ENCODE measurements around the gene AVPR2.

AVPR2 gene

GRCh38 chrX:153931748-153932147 is 27.3 kb downstream of the AVPR2 start:
- Histone ChIP-seq H3K27me3 (no peaks in the 10 kb centered on the region), H3K4me3 (ENCODE audit: low read depth, low read length) (no peak overlapping the region), H3K36me3 (peaks cover 32% of the 10 kb centered on the region), H3K4me1 (peaks cover 4% of the 10 kb centered on the region), H3K9me3 (no peaks in the 10 kb centered on the region)
- TF ChIP-seq CTCF (IDR thresholded peaks at IDR 0.05; ENCODE audit: low read depth, low read length): no peak
- no peak for DNase-seq

GRCh38 chrX:153932220-153932915 is 27.9 kb downstream of the AVPR2 start:
- TF ChIP-seq CTCF (IDR thresholded peaks at IDR 0.05; ENCODE audit: low read depth, low read length): no peak
- no peaks in the 10 kb centered on the region; the same call in 1 of the 2 replicates for H3K4me1 ChIP-seq

GRCh38 chrX:153933748-153934147 is 29.3 kb downstream of the AVPR2 start:
- Histone ChIP-seq H3K36me3 (peaks cover 32% of the 10 kb centered on the region), H3K4me3 (ENCODE audit: low read depth, low read length) (peak overlapping the region; percentile 75), H3K27me3 (no peaks in the 10 kb centered on the region), H3K9me3 (no peaks in the 10 kb centered on the region), H3K4me1 (no peaks in the 10 kb centered on the region; the same call in 1 of the 2 replicates)
- no peak for DNase-seq
- no peak for TF ChIP-seq CTCF (IDR thresholded peaks at IDR 0.05; ENCODE audit: low read depth, low read length)

More at GRCh38 chrX:153932220-153932915, 27.9 kb downstream of the AVPR2 start:
- Histone ChIP-seq H3K4me3 (ENCODE audit: low read depth, low read length) (no peak overlapping the region), H3K36me3 (peaks cover 32% of the 10 kb centered on the region), H3K9me3 (no peaks in the 10 kb centered on the region), H3K27me3 (no peaks in the 10 kb centered on the region)
- DNase-seq: no peak

- peak overlapping the region; percentile 75 for H3K4me3 ChIP-seq (ENCODE audit: low read depth, low read length)
- peaks cover 31% of the 10 kb centered on the region for H3K36me3 ChIP-seq
- no peak for TF ChIP-seq CTCF (IDR thresholded peaks at IDR 0.05; ENCODE audit: low read depth, low read length)
- H3K4me1 ChIP-seq: no peaks in the 10 kb centered on the region; the same call in 1 of the 2 replicates
- H3K9me3 ChIP-seq: no peaks in the 10 kb centered on the region
- H3K27me3 ChIP-seq: no peaks in the 10 kb centered on the region
- DNase-seq: no peak
These were observed 29.8 kb downstream of the AVPR2 start for GRCh38 chrX:153934148-153934761.

- DNase-seq: peak; percentile 84
- Histone ChIP-seq H3K36me3 (peaks cover 26% of the 10 kb centered on the region), H3K4me3 (ENCODE audit: low read depth, low read length) (peak within 1 kb of the TSS; percentile 75), H3K9me3 (no peaks in the 10 kb centered on the region), H3K4me1 (no peaks in the 10 kb centered on the region), H3K27me3 (no peaks in the 10 kb centered on the region)
- no peak for TF ChIP-seq CTCF (IDR thresholded peaks at IDR 0.05; ENCODE audit: low read depth, low read length)
These were observed 30.4 kb downstream of the AVPR2 start, which contains the start of gene NAA10 for GRCh38 chrX:153934762-153935325. TSS of gene NAA10 (minus strand) at chrX:153935037. CDS start at chrX:153934904, 133 bp downstream.

Data from BE2C (cell line).